ENCODE data around the gene ANO5. TPM values are rescaled to one million over a fixed set of nuclear protein-coding genes. Genes with fewer than 3 reads are reported as not detected.

The ANO5 gene
- total RNA-seq, 1 experiment from 2014 or later = not detected

DNA sequence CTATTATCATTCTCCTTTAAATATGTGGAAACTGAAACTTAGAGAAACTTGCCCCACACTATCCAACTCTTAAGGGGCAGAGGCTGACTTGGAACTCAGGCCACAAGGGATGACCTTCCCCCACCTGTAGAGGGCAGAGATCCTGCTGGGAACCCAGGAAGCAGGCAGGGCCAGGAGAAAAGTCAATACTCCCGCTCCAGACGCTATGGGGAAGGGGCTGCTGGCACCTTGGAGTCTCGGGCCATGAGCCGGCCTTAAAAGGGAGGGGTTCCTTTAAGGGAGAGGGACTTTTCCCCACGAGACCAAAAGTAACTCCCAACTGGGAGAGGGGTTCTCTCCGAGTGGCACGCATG lies 620 bp upstream of the ANO5 start:
- DNase-seq = no peak
- Histone ChIP-seq H3K27me3 (0 out of 2 replicates have a peak, but pooled peaks cover 2% of the 10 kb centered on the region), H3K36me3 (no peaks in the 10 kb centered on the region), H3K9me3 (no peaks in the 10 kb centered on the region), H3K4me3 (no peak overlapping the region)

DNA sequence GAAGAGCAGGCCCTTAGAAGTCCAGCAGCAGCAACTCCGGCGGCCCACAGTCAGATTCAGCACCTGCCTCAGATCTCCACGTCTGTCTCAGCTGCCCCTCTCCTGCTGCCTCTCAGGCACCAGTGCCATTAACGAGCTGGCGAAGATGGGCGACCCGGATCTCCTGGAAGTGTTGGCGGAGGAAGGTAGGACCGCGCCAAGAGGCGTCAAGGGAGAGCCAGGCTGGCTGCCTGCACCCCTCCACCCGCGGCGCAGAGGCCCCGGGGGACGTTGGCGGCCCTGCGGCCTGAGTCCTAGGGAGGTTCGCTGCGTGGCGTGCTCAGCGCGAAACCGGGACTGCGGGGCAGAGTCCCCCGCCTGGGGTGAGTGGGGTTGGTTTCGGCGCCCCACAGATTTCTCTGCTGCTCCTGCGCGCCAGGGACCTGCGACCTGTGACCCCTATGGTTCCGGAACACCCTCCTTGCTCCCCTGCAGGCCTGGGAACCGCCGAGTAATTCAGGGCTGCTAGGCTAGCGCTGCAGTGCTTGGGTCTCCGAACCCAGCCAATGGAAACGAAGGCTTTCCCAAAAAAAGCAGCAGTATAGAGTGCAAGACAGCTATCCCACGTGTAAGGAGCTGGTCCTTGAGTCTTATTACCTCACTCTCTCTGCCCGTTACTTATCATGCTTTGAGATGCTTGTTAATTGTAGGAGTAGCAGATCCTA lies 615 bp downstream of the ANO5 start:
- 0 out of 2 replicates have a peak, but pooled peaks cover 2% of the 10 kb centered on the region for H3K27me3 ChIP-seq
- no peak for DNase-seq

DNA sequence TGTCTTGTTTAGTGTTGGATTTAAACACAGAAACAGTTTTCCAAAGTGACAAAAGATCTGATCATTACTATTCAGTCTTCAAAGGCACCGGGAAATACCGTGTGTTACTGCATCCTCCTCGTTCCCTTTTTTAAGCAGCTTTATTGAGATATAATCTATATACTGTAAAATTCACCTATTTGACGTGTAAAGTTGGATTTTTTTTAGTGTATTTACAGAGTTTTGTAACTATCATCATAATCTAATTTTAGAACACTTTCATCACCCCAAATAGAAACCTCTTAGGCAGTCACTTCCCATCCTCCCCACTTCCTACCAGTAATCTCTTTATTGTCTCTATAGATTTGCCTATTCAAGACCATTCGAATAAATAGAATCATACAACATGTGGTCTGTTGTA lies 1.4 kb downstream of the ANO5 start:
- H3K4me3 ChIP-seq = no peak overlapping the region
- no peak for DNase-seq
- H3K36me3 ChIP-seq = no peaks in the 10 kb centered on the region
- 0 out of 2 replicates have a peak, but pooled peaks cover 2% of the 10 kb centered on the region for H3K27me3 ChIP-seq
- H3K9me3 ChIP-seq = no peaks in the 10 kb centered on the region

More for the DNA sequence above, 615 bp downstream of the ANO5 start:
- Histone ChIP-seq H3K4me3 (no peak overlapping the region), H3K9me3 (no peaks in the 10 kb centered on the region), H3K36me3 (no peaks in the 10 kb centered on the region)

DNA sequence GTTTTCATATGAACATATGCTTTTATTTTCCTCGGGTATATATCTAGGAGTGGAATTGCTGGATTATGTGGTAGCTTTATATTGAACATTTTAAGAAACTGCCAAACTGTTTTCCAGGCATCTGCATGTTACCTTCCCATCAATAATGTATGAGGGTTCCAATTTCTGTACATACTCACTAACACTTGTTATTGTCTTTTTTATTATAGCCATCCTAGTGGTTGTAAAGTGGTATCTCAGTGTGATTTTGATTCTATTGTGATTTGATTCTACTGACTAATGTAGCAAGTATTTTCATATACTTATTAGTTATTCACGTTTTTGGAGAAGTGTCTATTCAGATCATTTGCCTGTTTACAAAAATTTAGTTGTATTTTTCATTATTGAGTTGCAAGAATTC lies 2.0 kb downstream of the ANO5 start:
- H3K9me3 ChIP-seq = no peaks in the 10 kb centered on the region
- DNase-seq = no peak
- H3K4me3 ChIP-seq = no peak overlapping the region
- H3K36me3 ChIP-seq = no peaks in the 10 kb centered on the region
- H3K27me3 ChIP-seq = 0 out of 2 replicates have a peak, but pooled peaks cover 2% of the 10 kb centered on the region

DNA sequence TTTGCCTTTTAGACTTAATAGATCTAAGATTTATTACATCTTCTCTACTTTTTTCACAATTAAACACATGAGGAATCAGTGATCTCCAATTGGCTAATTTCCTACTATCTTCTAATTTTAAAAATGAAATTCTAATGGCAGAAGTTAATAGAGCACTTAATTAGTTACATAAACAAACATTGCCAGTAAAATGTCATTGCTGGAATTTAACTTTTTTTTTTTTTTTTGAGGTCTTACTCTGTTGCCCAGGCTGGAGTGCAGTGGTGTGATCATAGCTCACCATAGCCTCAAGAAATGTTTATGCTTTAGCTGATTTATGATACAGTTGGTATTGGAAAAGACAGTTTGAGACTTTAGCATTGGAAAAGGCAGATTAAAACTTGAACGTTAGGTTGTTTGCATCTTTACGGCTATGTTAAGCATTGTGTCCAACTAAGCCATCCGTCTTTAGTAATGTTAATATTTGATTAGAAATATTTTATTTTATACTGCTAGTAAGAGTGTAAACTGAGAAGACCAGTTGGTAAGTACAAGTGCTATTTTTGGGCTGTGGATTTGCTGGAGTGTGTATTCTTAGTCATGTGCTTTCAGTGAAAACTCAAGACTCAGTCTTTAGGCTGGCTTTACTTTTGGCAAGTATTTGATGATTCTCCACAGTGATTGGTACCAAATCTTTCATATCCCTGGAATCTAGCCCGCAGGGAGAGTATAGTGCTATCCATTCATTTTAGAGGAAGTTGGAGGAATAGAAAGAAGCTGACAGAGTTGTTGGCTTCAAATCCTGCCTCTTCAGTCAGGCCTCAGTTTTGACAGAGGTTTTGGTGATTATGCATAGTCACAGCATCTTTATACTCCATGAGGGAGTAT lies 4.5 kb downstream of the ANO5 start:
- H3K36me3 ChIP-seq = no peaks in the 10 kb centered on the region

DNA sequence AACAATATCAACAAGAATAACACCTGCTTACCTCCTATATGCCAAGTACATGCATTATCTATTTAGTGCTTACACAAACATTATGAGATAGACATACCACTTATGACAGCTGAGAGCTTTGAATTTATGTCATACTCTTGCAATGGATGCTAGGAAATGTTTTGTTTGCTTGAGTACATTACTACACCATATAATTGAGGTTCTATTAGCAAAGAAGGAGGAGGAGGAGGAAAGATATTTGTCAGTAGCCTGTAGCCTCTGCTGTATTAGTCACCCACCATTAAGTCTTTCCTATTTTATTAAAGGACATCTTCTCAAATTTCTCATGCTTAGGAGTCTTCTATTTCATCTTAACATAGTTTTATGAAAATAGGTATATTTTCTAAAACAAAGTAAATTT lies 6.4 kb downstream of the ANO5 start:
- H3K4me3 ChIP-seq = no peak overlapping the region
- H3K36me3 ChIP-seq = no peaks in the 10 kb centered on the region
- no peak for DNase-seq
- H3K27me3 ChIP-seq = no peaks in the 10 kb centered on the region
- no peaks in the 10 kb centered on the region for H3K9me3 ChIP-seq

More for the DNA sequence above, 4.5 kb downstream of the ANO5 start:
- no peaks in the 10 kb centered on the region for H3K9me3 ChIP-seq
- H3K27me3 ChIP-seq = 0 out of 2 replicates have a peak, but pooled peaks cover 2% of the 10 kb centered on the region
- no peak overlapping the region for H3K4me3 ChIP-seq
- no peak for DNase-seq

DNA sequence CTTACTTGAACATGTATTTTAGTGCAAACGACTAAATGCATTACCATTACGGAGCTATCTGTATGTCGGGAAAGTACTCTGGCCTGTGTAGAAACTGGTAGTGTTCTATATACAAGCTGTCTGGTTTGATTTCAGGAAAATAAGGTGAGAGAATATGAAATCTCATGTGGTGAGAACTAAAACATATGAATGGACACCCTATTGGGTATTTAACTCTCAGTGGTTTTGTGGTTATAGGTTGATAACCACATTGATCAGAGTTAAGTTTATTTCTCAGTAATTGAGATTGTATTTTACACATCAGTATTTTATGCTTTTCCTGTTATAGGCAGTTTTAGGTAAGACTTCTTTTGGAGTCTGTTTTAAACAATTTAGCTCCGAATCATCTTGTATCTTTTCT lies 10.4 kb downstream of the ANO5 start:
- DNase-seq = no peak
- Histone ChIP-seq H3K9me3 (no peaks in the 10 kb centered on the region), H3K36me3 (no peaks in the 10 kb centered on the region), H3K4me3 (no peak overlapping the region), H3K27me3 (no peaks in the 10 kb centered on the region)

DNA sequence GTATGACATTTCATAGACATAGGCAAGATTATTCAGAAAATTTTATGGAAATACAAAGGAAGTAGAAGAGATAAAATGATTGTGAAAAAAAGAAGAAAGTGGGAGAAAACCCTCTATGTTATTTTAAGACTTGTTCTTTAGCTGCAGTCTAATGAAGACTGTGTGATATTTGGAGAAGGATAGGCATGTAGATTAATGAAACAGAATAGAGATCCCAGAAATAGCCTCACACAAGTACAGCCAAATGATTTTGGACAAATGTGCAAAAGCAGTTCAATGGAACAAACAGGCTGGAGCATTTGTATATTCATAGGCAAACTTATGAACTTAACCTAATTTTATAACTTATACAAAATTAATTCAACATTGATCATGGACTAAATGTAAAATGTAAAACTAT lies 14.3 kb downstream of the ANO5 start:
- Histone ChIP-seq H3K27me3 (no peaks in the 10 kb centered on the region), H3K4me3 (no peak overlapping the region), H3K36me3 (no peaks in the 10 kb centered on the region), H3K9me3 (no peaks in the 10 kb centered on the region)
- no peak for DNase-seq

DNA sequence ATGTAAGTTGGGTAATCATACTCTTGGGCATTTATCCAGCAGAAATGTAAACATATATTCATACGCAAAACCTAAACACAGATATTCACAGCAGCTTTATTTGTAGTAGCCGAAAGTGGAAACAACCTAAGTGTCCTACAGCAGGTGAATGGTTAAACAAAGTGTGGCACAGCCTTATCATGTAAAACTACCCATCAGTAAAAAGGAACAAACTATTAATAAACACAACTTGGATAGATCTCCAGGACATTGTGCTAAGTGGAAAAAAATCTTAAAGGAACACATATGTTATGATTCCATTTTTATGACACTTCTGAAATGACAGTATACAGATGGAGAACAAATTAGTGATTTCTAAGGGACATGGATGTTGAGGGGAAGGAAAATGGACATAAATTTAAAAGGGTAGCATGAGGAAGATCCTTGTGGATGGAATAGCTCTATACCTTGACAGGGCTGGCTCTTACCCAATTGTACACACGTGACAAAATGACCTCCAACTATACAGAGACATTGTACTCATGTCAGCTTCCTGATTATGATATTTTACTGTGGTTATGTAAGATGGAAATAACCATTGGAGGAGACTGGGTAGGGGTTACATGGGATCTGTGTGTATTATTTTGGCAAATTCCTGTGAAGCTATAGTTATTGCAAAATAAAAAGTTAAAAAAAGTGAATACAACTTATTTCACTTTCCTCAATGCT lies 15.4 kb downstream of the ANO5 start:
- H3K27me3 ChIP-seq = no peaks in the 10 kb centered on the region
- H3K9me3 ChIP-seq = no peaks in the 10 kb centered on the region
- DNase-seq = no peak
- no peaks in the 10 kb centered on the region for H3K36me3 ChIP-seq
- H3K4me3 ChIP-seq = no peak overlapping the region

DNA sequence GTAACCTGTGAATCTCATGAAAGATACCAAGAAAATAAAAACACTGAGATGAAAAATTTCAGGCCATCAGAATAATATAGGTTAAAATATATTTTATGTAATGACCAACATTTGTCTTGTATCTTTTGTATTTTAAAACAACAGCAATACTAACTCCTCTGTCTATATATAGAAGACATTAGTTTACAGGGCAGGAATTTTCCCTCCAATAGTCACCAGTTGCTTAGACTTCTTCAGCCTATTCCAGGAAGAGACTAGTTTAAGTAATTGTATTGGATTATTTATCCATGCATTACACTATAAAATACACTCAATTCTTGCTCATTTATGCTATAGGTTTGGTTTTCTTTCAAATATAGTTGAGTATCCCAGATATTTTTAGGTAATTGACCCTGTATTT lies 24.1 kb downstream of the ANO5 start:
- Histone ChIP-seq H3K4me3 (no peak overlapping the region), H3K36me3 (no peaks in the 10 kb centered on the region), H3K27me3 (no peaks in the 10 kb centered on the region), H3K9me3 (no peaks in the 10 kb centered on the region)
- DNase-seq = no peak

DNA sequence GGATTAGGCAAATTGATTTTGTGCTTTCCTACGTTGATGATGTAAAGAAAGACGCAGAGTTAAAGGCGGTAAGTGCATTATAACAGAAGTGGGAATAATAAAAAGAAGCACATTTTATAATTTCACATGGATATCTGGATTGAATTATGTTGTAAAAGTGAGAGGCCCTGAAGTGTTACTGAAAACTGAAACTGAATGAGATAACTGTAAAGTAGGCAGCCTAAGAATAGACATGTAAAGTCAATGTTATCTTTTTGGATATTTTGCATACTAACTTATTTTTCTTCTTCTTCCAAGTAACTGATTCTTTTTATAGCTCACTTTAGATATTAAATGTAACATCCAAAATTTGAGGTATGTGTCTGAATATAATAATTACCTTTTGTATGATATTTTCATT lies 28.3 kb downstream of the ANO5 start:
- no peaks in the 10 kb centered on the region for H3K36me3 ChIP-seq
- no peaks in the 10 kb centered on the region for H3K27me3 ChIP-seq
- no peaks in the 10 kb centered on the region for H3K9me3 ChIP-seq
- no peak for DNase-seq
- no peak overlapping the region for H3K4me3 ChIP-seq

DNA sequence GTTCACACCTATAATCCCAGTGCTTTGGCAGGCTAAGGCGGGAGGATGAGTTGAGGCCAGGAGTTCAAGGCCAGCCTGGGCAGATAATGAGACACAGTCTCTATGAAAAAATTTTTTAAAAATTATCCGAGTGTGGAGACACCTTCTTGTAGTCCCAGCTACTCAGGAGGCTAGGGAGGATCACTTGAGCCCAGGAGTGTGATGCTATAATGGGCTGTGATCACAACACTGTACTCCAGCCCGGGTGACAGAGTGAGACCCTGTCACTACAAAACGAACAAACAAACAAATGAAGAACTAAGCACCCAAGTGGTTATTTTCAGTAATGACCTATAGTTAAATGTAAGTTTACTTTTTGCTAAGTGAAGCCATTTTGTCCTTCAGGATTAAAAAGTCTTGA lies 32.3 kb downstream of the ANO5 start:
- Histone ChIP-seq H3K4me3 (no peak overlapping the region), H3K27me3 (no peaks in the 10 kb centered on the region), H3K9me3 (no peaks in the 10 kb centered on the region), H3K36me3 (no peaks in the 10 kb centered on the region)
- DNase-seq = no peak

DNA sequence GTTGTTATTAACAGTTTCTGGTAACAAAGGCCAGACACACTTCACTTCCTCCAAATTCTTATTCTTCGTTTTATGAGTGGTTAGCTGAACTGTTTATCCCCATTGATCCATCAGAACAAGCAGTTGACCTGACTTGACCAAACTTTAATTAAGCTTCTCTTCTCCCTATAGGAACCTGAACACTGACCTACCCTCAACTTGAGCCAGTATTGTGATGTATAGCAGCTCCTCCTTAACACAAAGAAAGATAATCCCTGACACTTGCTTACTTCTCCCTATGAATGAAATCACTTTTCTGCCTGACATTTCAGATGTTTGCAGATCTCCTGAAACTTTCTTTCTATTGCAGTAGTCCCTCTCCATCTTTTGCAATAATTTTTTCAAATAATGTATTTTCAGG lies 41.9 kb downstream of the ANO5 start:
- H3K27me3 ChIP-seq = no peaks in the 10 kb centered on the region
- no peaks in the 10 kb centered on the region for H3K36me3 ChIP-seq
- DNase-seq = no peak

DNA sequence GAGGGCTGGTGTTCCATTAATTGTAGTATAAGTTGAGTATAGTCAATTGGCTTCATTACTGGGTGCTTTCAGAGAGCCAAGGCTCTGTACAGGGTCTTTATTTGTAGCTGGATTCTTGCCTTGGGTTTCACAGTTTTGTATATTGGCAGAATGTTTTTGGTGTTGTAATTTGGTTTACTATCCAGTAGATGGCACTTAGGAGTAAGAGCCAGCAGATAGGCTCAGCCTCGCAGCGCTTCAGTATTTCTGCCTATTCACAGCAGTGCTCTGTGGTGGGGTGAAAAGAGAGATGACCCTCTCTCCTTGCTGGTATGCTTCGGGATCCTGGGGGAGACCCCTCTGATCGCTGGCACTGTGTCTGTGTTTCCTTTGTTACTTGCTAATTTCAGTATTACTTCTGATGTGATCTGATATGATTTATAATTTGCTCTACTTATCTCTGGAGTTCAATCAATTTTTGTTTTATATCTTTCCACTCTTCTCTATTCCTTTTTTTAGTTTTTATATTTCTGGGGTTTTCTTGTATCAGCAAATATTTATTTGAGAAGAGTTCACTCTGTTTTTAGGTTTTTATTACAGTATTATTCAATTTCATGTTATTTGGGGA lies 52.2 kb downstream of the ANO5 start:
- DNase-seq = no peak
- no peak overlapping the region for H3K4me3 ChIP-seq

More for the DNA sequence above, 41.9 kb downstream of the ANO5 start:
- Histone ChIP-seq H3K4me3 (no peak overlapping the region), H3K9me3 (no peaks in the 10 kb centered on the region)

DNA sequence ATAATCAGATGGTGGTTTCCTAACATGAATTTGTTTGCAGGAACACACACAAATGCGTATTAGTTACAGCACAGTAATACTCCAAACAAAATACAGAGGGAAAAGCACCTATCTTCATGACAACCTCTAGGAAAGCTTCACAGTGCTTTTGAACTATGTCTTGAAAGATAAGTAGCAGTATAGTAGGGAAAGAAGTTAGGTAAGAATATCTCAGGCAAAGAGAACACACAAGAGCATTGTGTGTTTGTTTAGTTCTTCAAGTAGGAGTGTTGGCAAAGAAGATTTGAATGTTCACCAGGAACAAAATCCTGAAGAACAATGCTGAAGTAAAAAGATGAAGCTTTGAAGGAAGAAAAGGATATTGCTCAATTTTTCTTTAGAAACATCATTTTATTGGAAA lies 54.1 kb downstream of the ANO5 start:
- Histone ChIP-seq H3K36me3 (no peaks in the 10 kb centered on the region), H3K27me3 (no peaks in the 10 kb centered on the region)

More for the DNA sequence above, 52.2 kb downstream of the ANO5 start:
- no peaks in the 10 kb centered on the region for H3K36me3 ChIP-seq
- no peaks in the 10 kb centered on the region for H3K27me3 ChIP-seq
- no peaks in the 10 kb centered on the region for H3K9me3 ChIP-seq

DNA sequence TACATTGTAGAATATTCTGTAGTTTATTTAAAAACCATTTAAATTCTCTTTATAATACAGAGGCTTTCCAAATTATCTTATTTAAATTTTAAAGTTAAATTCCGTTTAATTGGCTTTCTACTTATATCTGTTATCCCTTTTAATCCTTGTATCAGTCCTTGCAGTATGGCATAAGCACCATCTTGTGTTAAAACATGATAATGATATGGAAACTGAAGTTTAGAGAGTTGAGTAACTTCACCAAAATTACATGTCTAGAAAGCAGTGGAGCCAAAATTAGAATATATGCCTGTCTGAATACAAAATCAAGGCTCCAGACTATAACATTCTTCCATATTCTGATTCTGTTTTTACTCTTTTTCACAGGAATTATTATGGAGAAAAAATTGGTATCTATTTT lies 57.0 kb downstream of the ANO5 start:
- Histone ChIP-seq H3K4me3 (no peak overlapping the region), H3K36me3 (no peaks in the 10 kb centered on the region), H3K9me3 (no peaks in the 10 kb centered on the region), H3K27me3 (no peaks in the 10 kb centered on the region)
- no peak for DNase-seq

More for the DNA sequence above, 54.1 kb downstream of the ANO5 start:
- Histone ChIP-seq H3K4me3 (no peak overlapping the region), H3K9me3 (no peaks in the 10 kb centered on the region)
- DNase-seq = no peak

DNA sequence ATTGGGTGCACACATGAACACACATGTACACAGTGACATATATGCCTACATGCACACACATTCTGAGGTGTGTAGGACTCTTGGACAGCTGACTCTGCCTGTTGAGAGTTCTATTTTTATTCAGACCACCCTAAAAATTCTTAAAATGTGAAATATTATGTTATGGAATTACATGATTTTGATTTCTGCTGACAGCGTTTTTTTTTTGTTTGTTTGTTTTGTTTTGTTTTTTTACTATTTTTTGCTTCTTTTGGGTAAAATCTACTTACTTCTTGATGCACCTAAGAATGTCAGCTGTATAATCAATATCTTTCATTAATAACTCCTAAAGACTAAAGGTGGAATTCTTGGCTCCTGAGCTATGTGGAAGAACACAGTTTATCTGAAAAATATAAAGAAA lies 64.0 kb downstream of the ANO5 start:
- no peaks in the 10 kb centered on the region for H3K36me3 ChIP-seq
- no peaks in the 10 kb centered on the region for H3K9me3 ChIP-seq
- DNase-seq = no peak
- H3K4me3 ChIP-seq = no peak overlapping the region
- H3K27me3 ChIP-seq = no peaks in the 10 kb centered on the region
